OCI-LY7 (cell line): ENCODE measurements around the gene KLHL25. TPM values are rescaled to one million over a fixed set of nuclear protein-coding genes. Genes with fewer than 3 reads are reported as not detected.

Experiments
- BruUV-seq: library from RNA; stranded (reverse); fragments of 400-500 nt; replicated peaks from 2 replicates; lab custom pipeline; 2021; lab: Mats Ljungman, UMichigan
- CTCF ChIA-PET: fragments of 300-600 bp; sonication (Branson Sonifier 250); formaldehyde crosslinking; loops from one replicate; lab custom pipeline; 2022; ENCODE audit warnings: antibody characterized with exemption; ENCODE audit not compliant: unreplicated experiment; lab: Charles Lee
- POLR2A ChIA-PET: fragments of 300-600 bp; sonication (Branson Sonifier 250); formaldehyde crosslinking; loops from one replicate; lab custom pipeline; 2022; ENCODE audit warnings: antibody characterized with exemption; lab: Charles Lee
- DNase-seq: peaks from one replicate; pipeline ENCODE4 v3.0.0-alpha.2; 2015; ENCODE audit warnings: low spot score
- H2AFZ ChIP-seq: fragments of 200-600 bp; sonication (generic), shearing (Covaris generic); 2 replicates; pipeline ENCODE4 v1.6.1; 2014; ENCODE audit warnings: mild to moderate bottlenecking, antibody characterized with exemption, low read length, moderate library complexity
- H3K27ac ChIP-seq: fragments of 200-600 bp; sonication (generic); 2 replicates; pipeline ENCODE4 v1.5.1; 2014; ENCODE audit warnings: mixed run types, low read depth, mild to moderate bottlenecking, moderate library complexity, low read length, inconsistent platforms; ENCODE audit not compliant: poor library complexity, severe bottlenecking
- H3K36me3 ChIP-seq: fragments of 200-600 bp; sonication (generic); 2 replicates; pipeline ENCODE4 v1.6.1; 2014; ENCODE audit warnings: mild to moderate bottlenecking, antibody characterized with exemption, low read length, moderate library complexity, mixed read lengths; ENCODE audit not compliant: insufficient read depth
- H3K4me1 ChIP-seq: fragments of 200-600 bp; sonication (generic); 2 replicates; pipeline ENCODE4 v1.5.1; 2014; ENCODE audit warnings: mild to moderate bottlenecking, low read length; ENCODE audit not compliant: insufficient read depth, poor library complexity, severe bottlenecking
- H3K4me2 ChIP-seq: fragments of 200-600 bp; sonication (generic); 2 replicates; pipeline ENCODE4 v1.6.1; 2014; ENCODE audit warnings: mild to moderate bottlenecking, low read length
- H3K4me3 ChIP-seq: fragments of 200-600 bp; sonication (generic); 2 replicates; pipeline ENCODE4 v1.5.1; 2014; ENCODE audit warnings: mild to moderate bottlenecking, low read depth, low read length; ENCODE audit not compliant: poor library complexity, severe bottlenecking
- H3K79me2 ChIP-seq: fragments of 200-600 bp; sonication (generic); 2 replicates; pipeline ENCODE4 v1.6.1; 2016; ENCODE audit warnings: low read depth, mild to moderate bottlenecking, low read length, moderate library complexity, mixed read lengths; ENCODE audit not compliant: insufficient read depth
- H3K9me2 ChIP-seq: fragments of 200-600 bp; sonication (generic); 2 replicates; pipeline ENCODE4 v1.6.1; 2016; ENCODE audit warnings: mild to moderate bottlenecking, low read length, mixed read lengths; ENCODE audit not compliant: insufficient read depth
- H3K9me3 ChIP-seq: fragments of 200-600 bp; sonication (generic); 2 replicates; pipeline ENCODE4 v1.6.1; 2014; ENCODE audit warnings: mild to moderate bottlenecking, mixed run types, low read length, mixed read lengths
- H4K20me1 ChIP-seq: fragments of 200-600 bp; sonication (generic); 2 replicates; pipeline ENCODE4 v1.6.1; 2014; ENCODE audit warnings: mild to moderate bottlenecking, antibody characterized with exemption, low read length, moderate library complexity, mixed read lengths; ENCODE audit not compliant: insufficient read depth
- EZH2phosphoT487 ChIP-seq: fragments of 200-600 bp; sonication (generic); IDR thresholded peaks from 2 replicates; pipeline ENCODE4 v1.6.1; 2018; ENCODE audit warnings: low read depth, borderline replicate concordance, mild to moderate bottlenecking, mixed run types, antibody characterized with exemption, low read length, moderate library complexity, mixed read lengths
- intact Hi-C: fragments of 100-400 bp; cut with micrococcal nuclease; formaldehyde crosslinking; loops from one replicate; pipeline ENCODE4 v1.10.0; 2022; ENCODE audit not compliant: unreplicated experiment
- total RNA-seq, 2 experiments: library from RNA; depleted of rRNA in 1 of 2; stranded (reverse); fragments of >200 nt in 1 of 2; shearing (Covaris generic) in 1 of 2; gene quantifications; 2 replicates each; pipeline ENCODE4 v1.2.3, GENCODE V29; 2014 to 2022
- TF ChIP-seq, protein P1 (sequence below): fragments of 200-600 bp; sonication (generic); conservative IDR thresholded peaks from 2 replicates; pipeline ENCODE4 v1.5.1; 2014; ENCODE audit warnings: mild to moderate bottlenecking, antibody characterized with exemption, low read length, moderate library complexity, mixed read lengths

Gene KLHL25
- total RNA-seq, 2 experiments from 2014 or later: 5.1 to 7.7 TPM

GRCh38 chr15:85741662-85742061 is 53.1 kb downstream of the KLHL25 start:
- no TSS peak for BruUV-seq
- CTCF ChIA-PET: interaction anchor here (0.6 kb wide), 1 partner anchor 445 kb away, joined by 3 read pairs; no protein-coding TSS in a partner anchor
- POLR2A ChIA-PET: interaction anchor here (0.7 kb wide), 1 partner anchor 31 kb away, joined by 5 read pairs; no protein-coding TSS in a partner anchor

GRCh38 chr15:85741021-85741421 is 53.7 kb downstream of the KLHL25 start:
- H2AFZ ChIP-seq: no peak overlapping the region
- TF ChIP-seq, protein P1, sequence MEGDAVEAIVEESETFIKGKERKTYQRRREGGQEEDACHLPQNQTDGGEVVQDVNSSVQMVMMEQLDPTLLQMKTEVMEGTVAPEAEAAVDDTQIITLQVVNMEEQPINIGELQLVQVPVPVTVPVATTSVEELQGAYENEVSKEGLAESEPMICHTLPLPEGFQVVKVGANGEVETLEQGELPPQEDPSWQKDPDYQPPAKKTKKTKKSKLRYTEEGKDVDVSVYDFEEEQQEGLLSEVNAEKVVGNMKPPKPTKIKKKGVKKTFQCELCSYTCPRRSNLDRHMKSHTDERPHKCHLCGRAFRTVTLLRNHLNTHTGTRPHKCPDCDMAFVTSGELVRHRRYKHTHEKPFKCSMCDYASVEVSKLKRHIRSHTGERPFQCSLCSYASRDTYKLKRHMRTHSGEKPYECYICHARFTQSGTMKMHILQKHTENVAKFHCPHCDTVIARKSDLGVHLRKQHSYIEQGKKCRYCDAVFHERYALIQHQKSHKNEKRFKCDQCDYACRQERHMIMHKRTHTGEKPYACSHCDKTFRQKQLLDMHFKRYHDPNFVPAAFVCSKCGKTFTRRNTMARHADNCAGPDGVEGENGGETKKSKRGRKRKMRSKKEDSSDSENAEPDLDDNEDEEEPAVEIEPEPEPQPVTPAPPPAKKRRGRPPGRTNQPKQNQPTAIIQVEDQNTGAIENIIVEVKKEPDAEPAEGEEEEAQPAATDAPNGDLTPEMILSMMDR: no peak
- TF ChIP-seq EZH2phosphoT487: no peak
- BruUV-seq: no TSS peak
- no peak for DNase-seq
- peaks cover 96% of the 10 kb centered on the region for H3K36me3 ChIP-seq
- no peaks in the 10 kb centered on the region for H3K9me2 ChIP-seq
- H3K9me3 ChIP-seq: no peaks in the 10 kb centered on the region
- H3K4me2 ChIP-seq: no peak overlapping the region
- ChIA-PET CTCF (interaction anchor here (0.6 kb wide), 1 partner anchor 444 kb away, joined by 3 read pairs; no protein-coding TSS in a partner anchor), POLR2A (interaction anchor here (0.7 kb wide), 1 partner anchor 31 kb away, joined by 5 read pairs; no protein-coding TSS in a partner anchor)
- intact Hi-C loops: loop anchor here (5.0 kb wide), 1 partner anchor 51 kb away; the partner anchor contains the start of gene KLHL25
- no peaks in the 10 kb centered on the region for H4K20me1 ChIP-seq
- H3K27ac ChIP-seq: no peak overlapping the region
- H3K79me2 ChIP-seq: no peaks in the 10 kb centered on the region
- H3K4me1 ChIP-seq: no peaks in the 10 kb centered on the region
- no peak overlapping the region for H3K4me3 ChIP-seq

More at GRCh38 chr15:85741662-85742061, 53.1 kb downstream of the KLHL25 start:
- no peak overlapping the region for H3K4me3 ChIP-seq
- no peaks in the 10 kb centered on the region for H3K9me2 ChIP-seq
- no peaks in the 10 kb centered on the region for H3K79me2 ChIP-seq
- H3K27ac ChIP-seq: no peak overlapping the region
- H3K9me3 ChIP-seq: no peaks in the 10 kb centered on the region
- peaks cover 96% of the 10 kb centered on the region for H3K36me3 ChIP-seq
- TF ChIP-seq, protein P1: no peak
- TF ChIP-seq EZH2phosphoT487: no peak
- no peak overlapping the region for H2AFZ ChIP-seq
- no peaks in the 10 kb centered on the region for H4K20me1 ChIP-seq
- no peak for DNase-seq
- no peak overlapping the region for H3K4me2 ChIP-seq
- intact Hi-C loops: loop anchor here (5.0 kb wide), 1 partner anchor 51 kb away; the partner anchor contains the start of gene KLHL25
- H3K4me1 ChIP-seq: no peaks in the 10 kb centered on the region

DNA sequence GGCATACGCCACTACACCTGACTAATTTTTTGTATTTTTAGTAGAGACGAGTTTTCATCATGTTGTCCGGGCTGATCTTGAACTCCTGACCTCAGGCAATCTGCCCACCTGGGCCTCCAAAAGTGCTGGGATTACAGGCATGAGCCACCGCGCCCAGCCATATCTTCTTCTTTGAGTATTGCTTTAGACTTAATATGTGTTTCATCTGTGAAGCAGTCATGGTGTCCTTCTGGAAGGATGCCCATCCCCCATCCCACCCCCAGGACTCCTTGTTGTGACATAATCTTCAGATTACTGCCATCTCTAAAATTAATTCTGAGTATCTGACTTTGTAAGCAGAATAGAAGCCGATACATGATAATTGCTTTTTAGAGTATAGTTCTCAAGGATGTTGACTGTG is 57.7 kb downstream of the KLHL25 start:
- Histone ChIP-seq H2AFZ (no peak overlapping the region), H3K36me3 (peaks cover 95% of the 10 kb centered on the region), H4K20me1 (no peaks in the 10 kb centered on the region), H3K4me2 (no peak overlapping the region), H3K27ac (no peak overlapping the region), H3K9me3 (peaks cover 8% of the 10 kb centered on the region; the same call in 1 of the 2 replicates), H3K9me2 (no peaks in the 10 kb centered on the region), H3K4me3 (no peak overlapping the region), H3K79me2 (no peaks in the 10 kb centered on the region), H3K4me1 (no peaks in the 10 kb centered on the region)
- intact Hi-C loops: no loop called here
- TF ChIP-seq, protein P1: no peak
- TF ChIP-seq EZH2phosphoT487: no peak
- BruUV-seq: TSS peak; percentile 32
- ChIA-PET POLR2A (no interaction called here), CTCF (interaction anchor here (0.5 kb wide), 1 partner anchor 42 kb away, joined by 5 read pairs; no protein-coding TSS in a partner anchor)
- no peak for DNase-seq
